SU-DHL-6 (cell line): ENCODE results near the gene SCIMP.
"Not testable (repeated sequence)": the region's sequence is repeated elsewhere in the genome, so short reads cannot be mapped to it uniquely, and the experiment has no call there.

Experiments used
- H2AFZ ChIP-seq: fragments of 200-600 bp; sonication (generic); 2 replicates; pipeline ENCODE4 v1.6.1; 2014; ENCODE audit warnings: low read depth, mild to moderate bottlenecking, moderate library complexity, mixed read lengths, antibody characterized with exemption, low read length; ENCODE audit not compliant: severe bottlenecking
- H3F3A ChIP-seq: fragments of 200-600 bp; shearing (Covaris generic); 2 replicates; pipeline ENCODE4 v1.6.0; 2016; ENCODE audit warnings: antibody characterized with exemption, mild to moderate bottlenecking; ENCODE audit not compliant: insufficient read depth
- H3K27ac ChIP-seq: fragments of 200-600 bp; sonication (generic); 2 replicates; pipeline ENCODE4 v1.5.1; 2016; ENCODE audit warnings: low read depth, mild to moderate bottlenecking, low read length, moderate library complexity, mixed read lengths
- H3K27me3 ChIP-seq: fragments of 200-600 bp; sonication (generic), shearing (Covaris generic); 2 replicates; pipeline ENCODE4 v1.6.0; 2014; ENCODE audit warnings: mild to moderate bottlenecking, low read length
- H3K36me3 ChIP-seq: fragments of 200-600 bp; sonication (generic); 2 replicates; pipeline ENCODE4 v1.6.1; 2014; ENCODE audit warnings: mild to moderate bottlenecking, low read length, mixed read lengths
- H3K4me2 ChIP-seq: fragments of 300-600, 200-600 bp; shearing (Covaris generic), sonication (generic); 2 replicates; pipeline ENCODE4 v1.6.0; 2014; ENCODE audit warnings: low read length, low read depth, mild to moderate bottlenecking; ENCODE audit not compliant: poor library complexity, severe bottlenecking
- H3K4me3 ChIP-seq: fragments of 200-600 bp; sonication (generic); 2 replicates; pipeline ENCODE4 v1.5.1; 2014; ENCODE audit warnings: antibody characterized with exemption, low read length, mild to moderate bottlenecking, mixed read lengths; ENCODE audit not compliant: insufficient read depth, poor library complexity, severe bottlenecking
- H3K79me2 ChIP-seq: fragments of 200-600 bp; sonication (generic); 2 replicates; pipeline ENCODE4 v1.6.1; 2014; ENCODE audit warnings: mild to moderate bottlenecking, low read length, moderate library complexity; ENCODE audit not compliant: insufficient read depth
- H3K9ac ChIP-seq: fragments of 200-600 bp; sonication (generic); 2 replicates; pipeline ENCODE4 v1.7.0; 2014; ENCODE audit warnings: mild to moderate bottlenecking, low read length
- H3K9me2 ChIP-seq: fragments of 200-600 bp; sonication (generic); replicated peaks from 2 replicates; pipeline ENCODE4 v1.6.1; 2014; ENCODE audit warnings: low read length; ENCODE audit not compliant: insufficient read depth
- H3K9me3 ChIP-seq: fragments of 200-600 bp; sonication (generic); 2 replicates; pipeline ENCODE4 v1.6.1; 2014; ENCODE audit warnings: low read length, mixed read lengths; ENCODE audit not compliant: insufficient read depth
- H4K20me1 ChIP-seq: fragments of 200-600 bp; sonication (generic); 2 replicates; pipeline ENCODE4 v1.6.1; 2014; ENCODE audit warnings: low read depth, mild to moderate bottlenecking, antibody characterized with exemption, low read length, moderate library complexity, mixed read lengths
- EZH2phosphoT487 ChIP-seq: fragments of 200-600 bp; sonication (generic), shearing (Covaris generic); conservative IDR thresholded peaks from 2 replicates; pipeline ENCODE4 v1.6.1; 2018; ENCODE audit warnings: mild to moderate bottlenecking, antibody characterized with exemption, low read length, moderate library complexity, mixed read lengths
- TF ChIP-seq, protein P1 (sequence below): fragments of 200-600 bp; sonication (generic); IDR thresholded peaks from one replicate; pipeline ENCODE4 v1.5.1; 2017; ENCODE audit warnings: antibody characterized with exemption, mild to moderate bottlenecking, low read length, moderate library complexity; ENCODE audit not compliant: insufficient read depth, poor library complexity, severe bottlenecking

The SCIMP gene

DNA sequence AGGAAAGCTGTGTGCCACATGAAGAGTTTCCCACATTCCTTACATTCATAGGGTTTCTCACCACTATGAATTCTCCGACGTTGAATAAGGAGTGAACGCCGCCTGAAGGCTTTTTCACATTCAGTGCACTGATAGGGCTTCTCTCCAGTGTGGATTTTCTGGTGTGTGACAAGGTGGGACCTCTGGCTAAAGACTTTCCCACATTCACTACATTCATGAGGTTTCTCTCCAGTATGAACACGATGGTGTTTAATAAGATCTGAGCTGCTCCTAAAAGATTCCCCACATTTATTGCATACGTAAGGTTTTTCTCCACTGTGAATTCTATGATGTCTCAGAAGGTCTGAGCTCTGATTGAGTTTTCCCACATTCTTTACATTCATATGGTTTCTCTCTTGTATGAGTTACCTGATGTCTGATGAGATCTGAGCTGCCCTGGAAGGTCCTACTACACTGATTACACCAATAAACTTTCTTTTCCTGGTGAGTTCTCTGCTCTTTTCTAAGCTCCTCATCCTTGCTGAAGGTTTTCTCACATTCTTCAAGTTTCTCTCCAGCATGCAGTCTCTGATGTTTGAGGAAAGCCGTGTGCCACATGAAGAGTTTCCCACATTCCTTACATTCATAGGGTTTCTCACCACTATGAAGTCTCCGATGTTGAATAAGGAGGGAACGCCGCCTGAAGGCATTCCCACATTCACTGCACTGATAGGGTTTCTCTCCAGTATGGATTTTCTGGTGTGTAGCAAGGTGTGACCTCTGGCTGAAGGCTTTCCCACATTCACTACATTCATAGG, 53.0 kb downstream of the SCIMP start:
- H3K4me3 ChIP-seq: no peak overlapping the region
- H3K36me3 ChIP-seq: peaks cover 40% of the 10 kb centered on the region
- no peak overlapping the region for H3K4me2 ChIP-seq
- no peaks in the 10 kb centered on the region for H3K79me2 ChIP-seq
- H3K9me2 ChIP-seq: no peaks in the 10 kb centered on the region
- H3K27ac ChIP-seq: no peak overlapping the region
- H4K20me1 ChIP-seq: no peaks in the 10 kb centered on the region
- no peak overlapping the region for H2AFZ ChIP-seq
- H3K9me3 ChIP-seq: peaks cover 65% of the 10 kb centered on the region
- H3F3A ChIP-seq: no peaks in the 10 kb centered on the region
- H3K27me3 ChIP-seq: no peaks in the 10 kb centered on the region
- TF ChIP-seq, protein P1, sequence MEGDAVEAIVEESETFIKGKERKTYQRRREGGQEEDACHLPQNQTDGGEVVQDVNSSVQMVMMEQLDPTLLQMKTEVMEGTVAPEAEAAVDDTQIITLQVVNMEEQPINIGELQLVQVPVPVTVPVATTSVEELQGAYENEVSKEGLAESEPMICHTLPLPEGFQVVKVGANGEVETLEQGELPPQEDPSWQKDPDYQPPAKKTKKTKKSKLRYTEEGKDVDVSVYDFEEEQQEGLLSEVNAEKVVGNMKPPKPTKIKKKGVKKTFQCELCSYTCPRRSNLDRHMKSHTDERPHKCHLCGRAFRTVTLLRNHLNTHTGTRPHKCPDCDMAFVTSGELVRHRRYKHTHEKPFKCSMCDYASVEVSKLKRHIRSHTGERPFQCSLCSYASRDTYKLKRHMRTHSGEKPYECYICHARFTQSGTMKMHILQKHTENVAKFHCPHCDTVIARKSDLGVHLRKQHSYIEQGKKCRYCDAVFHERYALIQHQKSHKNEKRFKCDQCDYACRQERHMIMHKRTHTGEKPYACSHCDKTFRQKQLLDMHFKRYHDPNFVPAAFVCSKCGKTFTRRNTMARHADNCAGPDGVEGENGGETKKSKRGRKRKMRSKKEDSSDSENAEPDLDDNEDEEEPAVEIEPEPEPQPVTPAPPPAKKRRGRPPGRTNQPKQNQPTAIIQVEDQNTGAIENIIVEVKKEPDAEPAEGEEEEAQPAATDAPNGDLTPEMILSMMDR: no peak
- no peak for TF ChIP-seq EZH2phosphoT487
- no peak overlapping the region for H3K9ac ChIP-seq

DNA sequence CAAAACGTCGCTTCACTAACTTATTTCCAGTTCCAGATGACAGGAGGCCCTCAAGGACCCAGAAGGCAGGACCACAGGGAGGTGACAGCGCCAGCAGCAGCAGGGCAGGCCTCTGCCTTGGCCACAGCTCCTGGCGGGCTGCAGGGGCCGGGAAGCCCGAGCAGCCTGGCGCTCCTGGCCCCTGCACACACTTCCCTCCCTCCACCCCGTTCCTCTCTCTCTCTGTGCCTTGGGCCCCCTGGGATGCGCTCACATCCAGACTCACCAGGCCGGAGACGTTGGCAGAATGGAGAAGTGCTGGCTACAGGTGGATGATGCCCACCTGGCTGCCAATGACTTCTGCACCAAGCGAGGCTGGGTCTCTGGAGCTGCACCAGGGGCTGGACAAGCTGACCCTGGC, 55.7 kb downstream of the SCIMP start:
- TF ChIP-seq, protein P1: no peak
- no peak for TF ChIP-seq EZH2phosphoT487
- Histone ChIP-seq H3K79me2 (no peaks in the 10 kb centered on the region), H3K4me2 (no peak overlapping the region), H3K9me2 (no peaks in the 10 kb centered on the region), H3K27me3 (no peaks in the 10 kb centered on the region), H3K4me3 (no peak overlapping the region), H3F3A (no peaks in the 10 kb centered on the region), H3K9ac (no peak overlapping the region), H3K36me3 (peaks cover 25% of the 10 kb centered on the region), H4K20me1 (no peaks in the 10 kb centered on the region), H2AFZ (no peak overlapping the region), H3K27ac (no peak overlapping the region), H3K9me3 (peaks cover 55% of the 10 kb centered on the region)

DNA sequence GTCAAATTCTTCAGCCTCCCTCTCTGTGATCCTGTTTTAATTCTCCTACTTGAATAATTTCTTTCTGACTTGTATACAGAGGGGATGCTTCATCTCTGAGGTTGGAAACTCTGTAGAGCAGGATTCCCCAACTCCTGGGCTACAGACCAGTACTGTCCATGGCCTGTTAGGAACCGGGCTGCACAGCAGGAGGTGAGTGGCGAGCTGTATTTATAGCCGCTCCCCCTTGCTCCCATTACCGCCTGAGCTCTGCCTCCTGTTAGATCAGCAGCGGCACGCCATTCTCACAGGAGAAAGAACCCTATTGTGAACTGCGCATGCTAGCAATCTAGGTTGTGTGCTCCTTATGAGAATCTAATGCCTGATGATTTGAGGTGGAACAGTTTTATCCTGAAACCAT, 59.6 kb downstream of the SCIMP start:
- H3K9me3 ChIP-seq: peaks cover 17% of the 10 kb centered on the region
- not testable (repeated sequence) for H4K20me1 ChIP-seq, H3K4me2 ChIP-seq, H2AFZ ChIP-seq, H3K27me3 ChIP-seq, H3K4me3 ChIP-seq, H3K27ac ChIP-seq, H3K9me2 ChIP-seq, H3F3A ChIP-seq, H3K79me2 ChIP-seq, H3K9ac ChIP-seq
- H3K36me3 ChIP-seq: peaks cover 12% of the 10 kb centered on the region; the same call in 1 of the 2 replicates

DNA sequence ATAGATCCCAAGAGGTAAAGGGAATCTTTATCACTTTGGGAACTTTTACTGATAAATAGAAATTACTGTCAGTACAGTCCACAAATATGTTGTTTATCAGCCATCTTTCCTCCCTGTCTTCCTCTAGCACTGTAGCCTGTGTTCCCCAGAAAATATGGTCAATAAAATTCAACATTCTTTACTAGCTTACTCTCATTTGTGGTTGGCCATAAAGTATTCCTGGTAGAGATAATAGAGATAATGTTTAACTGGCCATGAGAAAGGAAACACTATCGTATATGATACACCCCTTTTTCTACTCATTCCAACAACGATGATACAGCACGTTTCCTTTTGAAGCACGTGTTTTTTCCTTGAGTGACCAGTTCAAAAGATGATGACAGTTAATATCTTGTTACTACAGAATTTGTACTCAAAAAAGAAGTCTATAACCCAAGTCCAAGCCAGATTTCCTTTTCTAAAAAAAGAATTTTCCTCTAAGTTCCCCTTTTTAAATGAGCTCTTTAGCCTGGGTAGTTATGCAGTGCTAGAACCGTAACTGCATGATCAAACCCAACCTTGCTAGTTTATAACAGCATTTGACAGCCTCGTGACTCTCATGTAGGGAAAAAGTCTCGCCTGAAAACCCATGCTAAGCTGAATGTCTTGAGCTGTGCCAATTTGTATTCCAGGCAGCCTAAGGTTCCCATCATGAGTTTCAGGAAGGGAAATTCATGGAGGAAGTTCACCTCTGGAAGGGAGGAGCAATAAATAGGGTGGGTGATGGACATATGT, 68.7 kb downstream of the SCIMP start:
- not testable (repeated sequence) for H3K4me3 ChIP-seq, H3K27ac ChIP-seq

More for the DNA sequence above, 68.7 kb downstream of the SCIMP start:
- not testable (repeated sequence) for H3K9me2 ChIP-seq, H3K79me2 ChIP-seq, H2AFZ ChIP-seq, H3F3A ChIP-seq, H4K20me1 ChIP-seq, H3K9me3 ChIP-seq, H3K36me3 ChIP-seq, H3K27me3 ChIP-seq, H3K4me2 ChIP-seq, H3K9ac ChIP-seq
